Ovary (tissue), 9 donors: ENCODE measurements around the gene STXBP2. TPM values are rescaled to one million over a fixed set of nuclear protein-coding genes. Genes with fewer than 3 reads are reported as not detected.

Experiments used
- DNase-seq, 5 donors: peaks; one replicate each; pipeline ENCODE4 v3.0.0-alpha.2; 2019 to 2020
- H3K27ac ChIP-seq, 2 donors: fragments of 200-600 bp; one replicate each; pipeline versions ENCODE4 v1.5.1 to v1.8.0; 2019 to 2022
- H3K27me3 ChIP-seq: fragments of 200-600 bp; one replicate; pipeline ENCODE4 v1.8.0; 2022
- H3K36me3 ChIP-seq: fragments of 200-600 bp; sonication (generic); one replicate; pipeline ENCODE4 v1.5.1; 2019
- H3K4me1 ChIP-seq: one replicate; pipeline ENCODE4 v1.8.1; 2013; ENCODE audit warnings: mild to moderate bottlenecking, moderate library complexity; ENCODE audit not compliant: insufficient read depth
- H3K4me3 ChIP-seq: fragments of 200-600 bp; sonication (generic); one replicate; pipeline ENCODE4 v1.5.1; 2017
- H3K9me3 ChIP-seq, 2 donors: fragments of 200-600 bp in 1 of 2; sonication (generic) in 1 of 2; one replicate each; pipeline versions ENCODE4 v1.5.1 to v1.8.1; 2013 to 2019; ENCODE audit warnings: mild to moderate bottlenecking in 1 of 2, moderate library complexity in 1 of 2
- EP300 ChIP-seq: sonication (generic); formaldehyde crosslinking; IDR thresholded peaks from one replicate; pipeline ENCODE4 v1.6.1; 2017; ENCODE audit warnings: antibody characterized with exemption
- POLR2A ChIP-seq: fragments of 450-650 bp; IDR thresholded peaks from one replicate; pipeline ENCODE4 v1.6.1; 2017; ENCODE audit warnings: antibody characterized with exemption, mild to moderate bottlenecking, moderate library complexity
- WGBS, 3 donors: extraction: QIAGEN DNeasy Blood & Tissue Kit in 1 of 3; methylation state at CpG; one replicate each; pipeline versions ENCODE4 v1.1.5 to v1.1.7; 2013 to 2017; 5-methylcytosine and 5-hydroxymethylcytosine counted together
- intact Hi-C, 4 donors: fragments of 100-400 bp; cut with DNase I; formaldehyde crosslinking; loops; one replicate each; pipeline versions ENCODE4 v1.11.0 to v1.15.1; 2022 to 2023
- polyA plus RNA-seq, 2 donors: library from polyadenylated mRNA; stranded (reverse); fragments of 200-250 nt in 1 of 2; fragments of 350-450 nt in 1 of 2; fragmentation: Illumina TruSeq in 1 of 2; extraction: RNeasy Lipid Tissue Mini Kit (QIAGEN cat#74804) in 1 of 2; gene quantifications; one replicate each; pipeline ENCODE4 v1.2.3, GENCODE V29; 2013 to 2014
- total RNA-seq, 7 donors: library from RNA; depleted of rRNA in 2 of 7; stranded (reverse); fragments of >200 nt in 2 of 7; fragmentation: NEBNext Ultra II Directional in 3 of 7; extraction: Animal tissue kit (Norgen Biotek cat#: 25700) in 3 of 7; gene quantifications; one replicate each; pipeline versions ENCODE4 v1.1.0 to v1.2.4, GENCODE V29; 2016 to 2023
- TF ChIP-seq, protein P1 (sequence below), 3 donors: fragments of 450-650 bp in 2 of 3; fragments of 200-600 bp in 1 of 3; IDR thresholded peaks; one replicate each; pipeline versions ENCODE4 v1.5.1 to v1.8.0; 2016 to 2022; ENCODE audit warnings: antibody characterized with exemption in 3 of 3, mild to moderate bottlenecking in 1 of 3
- donor health status: DM: no; HTN: no; CAD: no; lungs with moderate emphysema.
- donor health status: DM: no; HTN: no; CAD: no.
- donor health status: Bipolar disorder and iron deficiency.
- donor health status: DM: yes; HTN: yes; CAD: no.
- donor health status: DM: no; HTN: no; CAD: no.
- donor health status: DM: yes; HTN: yes; CAD: no.

STXBP2 gene
- total and polyA plus RNA-seq, 9 donors, result 4.9 to 35.6 (median 11.4) TPM

DNA sequence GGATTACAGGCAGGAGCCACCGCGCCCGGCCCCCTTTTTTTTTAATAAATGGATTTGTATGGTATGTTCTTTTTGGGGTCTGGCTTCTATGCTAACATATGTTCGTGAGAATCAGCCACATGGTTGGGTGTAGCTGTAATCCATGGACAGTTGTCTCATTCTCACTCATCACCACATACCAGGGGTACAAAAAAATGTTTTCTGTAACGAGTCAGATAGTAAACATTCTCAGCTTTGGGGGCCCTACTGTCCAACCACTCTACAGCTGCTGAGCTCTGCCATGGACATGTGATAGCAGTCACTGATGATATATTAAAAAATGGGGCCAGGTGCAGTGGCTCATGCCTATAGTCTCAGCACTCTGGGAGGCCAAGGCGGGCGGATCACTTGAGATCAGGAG lies 26.8 kb downstream of the STXBP2 start:
- Histone ChIP-seq H3K4me1 (no peaks in the 10 kb centered on the region), H3K27ac (no peak overlapping the region), H3K4me3 (no peak overlapping the region), H3K36me3 (no peaks in the 10 kb centered on the region), H3K27me3 (no peaks in the 10 kb centered on the region), H3K9me3 (no peaks in the 10 kb centered on the region)
- 59 to 72% (median 63%) methylated on average over 7 of the region's 7 CpGs for whole genome bisulfite sequencing, 3 donors
- intact Hi-C loops, result no loop called here
- DNase-seq, result no peak
- TF ChIP-seq EP300, result no peak
- TF ChIP-seq, protein P1, sequence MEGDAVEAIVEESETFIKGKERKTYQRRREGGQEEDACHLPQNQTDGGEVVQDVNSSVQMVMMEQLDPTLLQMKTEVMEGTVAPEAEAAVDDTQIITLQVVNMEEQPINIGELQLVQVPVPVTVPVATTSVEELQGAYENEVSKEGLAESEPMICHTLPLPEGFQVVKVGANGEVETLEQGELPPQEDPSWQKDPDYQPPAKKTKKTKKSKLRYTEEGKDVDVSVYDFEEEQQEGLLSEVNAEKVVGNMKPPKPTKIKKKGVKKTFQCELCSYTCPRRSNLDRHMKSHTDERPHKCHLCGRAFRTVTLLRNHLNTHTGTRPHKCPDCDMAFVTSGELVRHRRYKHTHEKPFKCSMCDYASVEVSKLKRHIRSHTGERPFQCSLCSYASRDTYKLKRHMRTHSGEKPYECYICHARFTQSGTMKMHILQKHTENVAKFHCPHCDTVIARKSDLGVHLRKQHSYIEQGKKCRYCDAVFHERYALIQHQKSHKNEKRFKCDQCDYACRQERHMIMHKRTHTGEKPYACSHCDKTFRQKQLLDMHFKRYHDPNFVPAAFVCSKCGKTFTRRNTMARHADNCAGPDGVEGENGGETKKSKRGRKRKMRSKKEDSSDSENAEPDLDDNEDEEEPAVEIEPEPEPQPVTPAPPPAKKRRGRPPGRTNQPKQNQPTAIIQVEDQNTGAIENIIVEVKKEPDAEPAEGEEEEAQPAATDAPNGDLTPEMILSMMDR (IDR thresholded peaks at IDR 0.05), result no peak
- no peak for TF ChIP-seq POLR2A

DNA sequence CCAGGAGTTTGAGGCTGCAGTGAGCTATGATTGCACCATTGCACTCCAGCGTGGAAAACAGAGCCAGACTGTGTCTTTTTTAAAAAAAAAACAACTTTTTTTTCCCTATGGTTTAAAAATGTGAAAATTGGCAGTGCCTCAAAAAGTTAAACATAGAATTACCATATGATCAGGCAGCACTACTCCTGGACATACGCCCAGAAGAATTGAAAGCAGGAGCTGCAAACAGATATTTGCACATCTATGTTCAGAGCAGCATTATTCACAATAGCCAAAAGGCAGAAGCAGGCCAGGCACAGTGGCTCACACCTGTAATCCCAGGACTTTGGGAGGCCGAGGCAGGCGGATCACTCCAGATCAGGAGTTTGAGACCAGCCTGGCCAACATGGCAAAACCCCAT lies 28.2 kb downstream of the STXBP2 start:
- H3K9me3 ChIP-seq, result no peaks in the 10 kb centered on the region
- no peaks in the 10 kb centered on the region for H3K36me3 ChIP-seq
- intact Hi-C loops, result no loop called here
- TF ChIP-seq EP300 (no peak), POLR2A (no peak)
- TF ChIP-seq, protein P1 (IDR thresholded peaks at IDR 0.05), result no peak
- no peak overlapping the region for H3K4me3 ChIP-seq
- H3K27ac ChIP-seq, result no peak overlapping the region
- no peaks in the 10 kb centered on the region for H3K4me1 ChIP-seq
- H3K27me3 ChIP-seq, result no peaks in the 10 kb centered on the region
- DNase-seq, result no peak
- 15 to 20% (median 16%) methylated on average over 4 of the region's 4 CpGs for WGBS, 3 donors

DNA sequence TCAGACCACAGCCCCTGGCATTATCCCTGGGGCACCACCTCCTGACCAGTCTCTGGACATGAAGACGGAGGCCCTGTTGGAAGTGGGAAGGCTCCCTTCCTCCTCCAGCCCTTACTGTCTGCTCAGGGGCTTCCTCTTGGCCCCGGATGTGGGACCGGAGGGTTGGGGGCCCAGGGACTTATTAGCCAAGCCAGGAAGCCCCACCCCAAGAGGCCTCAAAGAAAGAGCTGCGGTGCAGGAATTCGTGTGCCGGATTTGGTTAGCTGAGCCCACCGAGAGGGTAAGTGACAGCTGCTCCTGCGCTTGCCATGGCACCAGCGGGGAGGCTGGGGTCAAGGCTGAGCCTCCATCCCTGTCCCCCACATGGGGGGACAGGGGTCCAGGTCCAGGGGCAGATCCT lies 31.9 kb downstream of the STXBP2 start, which contains the start of gene RETN:
Gene RETN, plus strand, starts transcription at position 208 of the 400 bp plus-strand sequence. CDS start 278 bp downstream, outside the sequence.
- Histone ChIP-seq H3K27me3 (no peaks in the 10 kb centered on the region), H3K9me3 (no peaks in the 10 kb centered on the region), H3K36me3 (no peaks in the 10 kb centered on the region), H3K4me1 (no peaks in the 10 kb centered on the region), H3K27ac (no peak within 1 kb of the TSS), H3K4me3 (no peak within 1 kb of the TSS)
- 70 to 77% (median 73%) methylated on average over 9 of the region's 9 CpGs for WGBS, 3 donors
- no peak for DNase-seq
- intact Hi-C loops, result no loop called here
- TF ChIP-seq POLR2A, result no peak
- TF ChIP-seq, protein P1 (IDR thresholded peaks at IDR 0.05), result no peak
- TF ChIP-seq EP300, result no peak

DNA sequence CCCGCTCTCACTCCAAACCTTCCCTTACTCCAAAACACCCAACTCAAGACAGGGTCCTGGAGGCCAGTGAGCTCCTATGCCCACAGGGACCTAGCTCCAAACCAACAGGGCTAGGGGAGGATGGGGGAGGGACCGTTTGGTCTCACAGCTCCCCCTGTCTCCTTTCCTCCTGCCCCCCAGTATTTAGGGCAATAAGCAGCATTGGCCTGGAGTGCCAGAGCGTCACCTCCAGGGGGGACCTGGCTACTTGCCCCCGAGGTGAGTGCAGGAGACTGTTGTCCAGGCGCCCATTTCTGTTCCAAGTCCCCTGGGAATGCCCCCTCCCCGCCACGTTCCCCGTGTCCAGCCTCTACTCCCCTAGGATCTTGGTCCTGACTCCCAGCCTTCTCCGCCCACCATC lies 32.7 kb downstream of the STXBP2 start:
- no peak overlapping the region for H3K27ac ChIP-seq
- H3K4me3 ChIP-seq, result no peak overlapping the region
- H3K9me3 ChIP-seq, result no peaks in the 10 kb centered on the region
- intact Hi-C loops, result loop anchor here in 1 of 4 donors (10.0 kb wide), 1 partner anchor 315 kb away; no protein-coding TSS in a partner anchor
- no peak for DNase-seq
- H3K27me3 ChIP-seq, result no peaks in the 10 kb centered on the region
- no peaks in the 10 kb centered on the region for H3K4me1 ChIP-seq
- H3K36me3 ChIP-seq, result no peaks in the 10 kb centered on the region
- TF ChIP-seq POLR2A, result no peak
- WGBS, 3 donors, result 15 to 22% (median 16%) methylated on average over 9 of the region's 9 CpGs

DNA sequence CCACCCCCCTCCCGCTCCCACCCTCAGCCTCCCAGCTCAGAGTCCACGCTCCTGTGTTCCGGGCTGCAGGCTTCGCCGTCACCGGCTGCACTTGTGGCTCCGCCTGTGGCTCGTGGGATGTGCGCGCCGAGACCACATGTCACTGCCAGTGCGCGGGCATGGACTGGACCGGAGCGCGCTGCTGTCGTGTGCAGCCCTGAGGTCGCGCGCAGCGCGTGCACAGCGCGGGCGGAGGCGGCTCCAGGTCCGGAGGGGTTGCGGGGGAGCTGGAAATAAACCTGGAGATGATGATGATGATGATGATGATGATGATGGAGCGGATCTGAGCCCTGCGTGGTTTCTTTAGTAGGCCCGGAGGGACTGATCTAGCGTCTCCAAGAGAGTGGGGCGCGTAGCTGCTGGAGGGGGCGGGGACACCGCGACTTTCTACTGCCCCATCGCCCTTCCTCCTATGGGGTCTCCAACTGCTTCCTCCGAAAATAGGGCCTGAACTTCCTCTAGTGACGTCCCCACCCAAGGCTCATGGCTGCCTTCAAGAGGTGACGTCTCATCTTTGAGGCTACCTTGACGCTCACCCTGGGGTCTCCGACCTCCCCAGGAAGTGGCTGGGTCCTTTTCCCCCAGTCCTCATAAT lies 33.4 kb downstream of the STXBP2 start:
- H3K27ac ChIP-seq, result no peak overlapping the region
- H3K4me3 ChIP-seq, result no peak overlapping the region
- no peaks in the 10 kb centered on the region for H3K9me3 ChIP-seq
- no peak for TF ChIP-seq EP300
- TF ChIP-seq, protein P1 (IDR thresholded peaks at IDR 0.05), result no peak
- TF ChIP-seq POLR2A, result no peak
- no peaks in the 10 kb centered on the region for H3K27me3 ChIP-seq
- intact Hi-C loops, result loop anchor here in 1 of 4 donors (10.0 kb wide), 1 partner anchor 315 kb away; no protein-coding TSS in a partner anchor
- 1% methylated on average over 31 to 43 of the region's 43 CpGs for WGBS, 3 donors
- H3K4me1 ChIP-seq, result no peaks in the 10 kb centered on the region
- H3K36me3 ChIP-seq, result no peaks in the 10 kb centered on the region
- no peak for DNase-seq
